ENCODE data around the gene PACS2. TPM values are rescaled to one million over a fixed set of nuclear protein-coding genes. Genes with fewer than 3 reads are reported as not detected.

PACS2 gene
- total and polyA plus RNA-seq, 4 donors = 37.9 to 87.2 (median 71.0) TPM

- Histone ChIP-seq H3K9ac (ENCODE audit: insufficient read depth in 1 of 2, low read length in 2 of 2) (no peak overlapping the region), H3K4me1 (ENCODE audit: control insufficient read depth in 5 of 5, insufficient read depth in 5 of 5, low read length in 5 of 5) (peaks cover 0 to 5% (median 0%) of the 10 kb centered on the region in 5 donors), H3K27ac (ENCODE audit: low read depth in 1 of 2, low read length in 1 of 2) (no peak overlapping the region), H3K9me3 (ENCODE audit: control insufficient read depth in 4 of 4, insufficient read depth in 3 of 4, low read length in 3 of 4) (no peaks in the 10 kb centered on the region), H3K4me3 (no peak overlapping the region), H3K27me3 (ENCODE audit: control insufficient read depth in 3 of 3, insufficient read depth in 3 of 3, low read length in 2 of 3) (no peaks in the 10 kb centered on the region), H3K36me3 (ENCODE audit: control insufficient read depth in 4 of 4, insufficient read depth in 4 of 4, low read length in 4 of 4) (peaks cover 0 to 20% (median 0%) of the 10 kb centered on the region in 4 donors)
- TF ChIP-seq, protein P1, sequence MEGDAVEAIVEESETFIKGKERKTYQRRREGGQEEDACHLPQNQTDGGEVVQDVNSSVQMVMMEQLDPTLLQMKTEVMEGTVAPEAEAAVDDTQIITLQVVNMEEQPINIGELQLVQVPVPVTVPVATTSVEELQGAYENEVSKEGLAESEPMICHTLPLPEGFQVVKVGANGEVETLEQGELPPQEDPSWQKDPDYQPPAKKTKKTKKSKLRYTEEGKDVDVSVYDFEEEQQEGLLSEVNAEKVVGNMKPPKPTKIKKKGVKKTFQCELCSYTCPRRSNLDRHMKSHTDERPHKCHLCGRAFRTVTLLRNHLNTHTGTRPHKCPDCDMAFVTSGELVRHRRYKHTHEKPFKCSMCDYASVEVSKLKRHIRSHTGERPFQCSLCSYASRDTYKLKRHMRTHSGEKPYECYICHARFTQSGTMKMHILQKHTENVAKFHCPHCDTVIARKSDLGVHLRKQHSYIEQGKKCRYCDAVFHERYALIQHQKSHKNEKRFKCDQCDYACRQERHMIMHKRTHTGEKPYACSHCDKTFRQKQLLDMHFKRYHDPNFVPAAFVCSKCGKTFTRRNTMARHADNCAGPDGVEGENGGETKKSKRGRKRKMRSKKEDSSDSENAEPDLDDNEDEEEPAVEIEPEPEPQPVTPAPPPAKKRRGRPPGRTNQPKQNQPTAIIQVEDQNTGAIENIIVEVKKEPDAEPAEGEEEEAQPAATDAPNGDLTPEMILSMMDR (IDR thresholded peaks at IDR 0.05; ENCODE audit: control extremely low read depth, extremely low read depth) = no peak
- ATAC-seq (ENCODE audit: insufficient read depth, low FRiP score) (no peak), DNase-seq (no peak)
- 85% methylated on average over 26 of the region's 26 CpGs for WGBS, 2 donors
These were observed 33.8 kb downstream of the PACS2 start for GRCh38 chr14:105348169-105348944.

- no peak for DNase-seq
- Histone ChIP-seq H3K4me3 (no peak overlapping the region), H3K9ac (ENCODE audit: insufficient read depth in 1 of 2, low read length in 2 of 2) (no peak overlapping the region), H3K9me3 (ENCODE audit: control insufficient read depth in 4 of 4, insufficient read depth in 3 of 4, low read length in 3 of 4) (no peaks in the 10 kb centered on the region), H3K27me3 (ENCODE audit: control insufficient read depth in 3 of 3, insufficient read depth in 3 of 3, low read length in 2 of 3) (no peaks in the 10 kb centered on the region), H3K36me3 (ENCODE audit: control insufficient read depth in 4 of 4, insufficient read depth in 4 of 4, low read length in 4 of 4) (peaks cover 0 to 22% (median 0%) of the 10 kb centered on the region in 4 donors), H3K4me1 (ENCODE audit: control insufficient read depth in 5 of 5, insufficient read depth in 5 of 5, low read length in 5 of 5) (peaks cover 0 to 5% (median 0%) of the 10 kb centered on the region in 5 donors), H3K27ac (ENCODE audit: low read depth in 1 of 2, low read length in 1 of 2) (no peak overlapping the region)
- TF ChIP-seq, protein P1 (IDR thresholded peaks at IDR 0.05; ENCODE audit: control extremely low read depth, extremely low read depth) = no peak
- WGBS, 2 donors = 94% methylated on average over 19 of the region's 19 CpGs
- no peak for ATAC-seq (ENCODE audit: insufficient read depth, low FRiP score)
These were observed 34.6 kb downstream of the PACS2 start for GRCh38 chr14:105348945-105349699.

- Histone ChIP-seq H3K9me3 (ENCODE audit: control insufficient read depth in 4 of 4, insufficient read depth in 3 of 4, low read length in 3 of 4) (no peaks in the 10 kb centered on the region), H3K9ac (ENCODE audit: insufficient read depth in 1 of 2, low read length in 2 of 2) (no peak overlapping the region), H3K27me3 (ENCODE audit: control insufficient read depth in 3 of 3, insufficient read depth in 3 of 3, low read length in 2 of 3) (no peaks in the 10 kb centered on the region), H3K36me3 (ENCODE audit: control insufficient read depth in 4 of 4, insufficient read depth in 4 of 4, low read length in 4 of 4) (peaks cover 0 to 28% (median 0%) of the 10 kb centered on the region in 4 donors), H3K4me3 (no peak overlapping the region), H3K4me1 (ENCODE audit: control insufficient read depth in 5 of 5, insufficient read depth in 5 of 5, low read length in 5 of 5) (peaks cover 0 to 5% (median 0%) of the 10 kb centered on the region in 5 donors), H3K27ac (ENCODE audit: low read depth in 1 of 2, low read length in 1 of 2) (no peak overlapping the region)
- WGBS, 2 donors = 89 to 98% methylated on average over 10 to 11 of the region's 11 CpGs
- TF ChIP-seq, protein P1 (IDR thresholded peaks at IDR 0.05; ENCODE audit: control extremely low read depth, extremely low read depth) = no peak
- ATAC-seq (ENCODE audit: insufficient read depth, low FRiP score) = no peak
- DNase-seq = no peak
These were observed 35.4 kb downstream of the PACS2 start for GRCh38 chr14:105349992-105350391.
